ENCODE data around the gene SPI1. TPM values are rescaled to one million over a fixed set of nuclear protein-coding genes. Genes with fewer than 3 reads are reported as not detected.
A peak's percentile ranks its signal among the peaks of the same experiment; 100 is the strongest.

SPI1 gene
- total RNA-seq, 1 donor from 2014 or later, result not detected

DNA sequence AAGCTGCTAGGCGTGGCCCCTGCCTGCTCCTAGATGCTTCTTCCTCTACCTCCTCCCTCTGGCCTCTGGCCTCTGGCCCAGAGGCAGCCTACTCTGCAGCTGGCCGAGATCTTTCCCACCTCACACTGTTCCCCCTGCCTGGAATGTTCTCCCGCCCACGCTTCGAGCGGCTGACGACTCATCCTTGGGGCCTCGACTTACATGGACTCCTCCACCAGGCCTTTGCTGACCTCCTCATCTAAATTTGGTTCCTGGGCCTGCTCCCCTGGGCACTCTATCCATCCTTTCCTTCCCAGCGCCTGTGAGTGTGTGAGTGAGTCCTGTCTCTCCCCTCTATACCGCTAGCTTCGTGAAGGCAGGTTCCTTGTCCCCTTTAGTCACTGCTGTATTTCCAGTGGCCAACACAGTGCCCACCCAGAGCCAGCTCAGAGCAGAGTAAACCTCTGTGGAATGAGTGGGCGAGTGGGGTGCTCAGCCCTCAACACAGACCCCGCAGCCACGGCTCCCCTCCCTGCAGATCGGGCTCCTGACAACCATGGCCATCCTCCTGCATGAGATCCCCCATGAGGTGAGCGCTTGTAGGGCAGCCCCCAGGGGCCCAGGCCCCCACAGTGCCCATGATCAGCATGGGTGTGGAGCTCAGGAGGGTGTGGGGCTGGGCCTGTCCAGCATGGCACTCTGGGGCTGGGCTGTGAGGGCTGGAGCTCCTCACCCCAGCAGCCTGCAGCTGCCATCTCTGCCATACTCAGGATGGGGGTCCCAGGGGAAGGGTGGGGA lies 35.7 kb upstream of the SPI1 start:
- Histone ChIP-seq H3K36me3 (ENCODE audit: insufficient read depth, low read length) (peaks cover 25% of the 10 kb centered on the region), H4K20me1 (ENCODE audit: insufficient read depth, low read length) (peaks cover 48% of the 10 kb centered on the region), H3K9me3 (ENCODE audit: insufficient read depth, low read depth, low read length) (no peaks in the 10 kb centered on the region), H2AFZ (ENCODE audit: low read depth, low read length) (no peak overlapping the region), H3K27ac (ENCODE audit: low read depth, low read length) (peak overlapping the region; percentile 42), H3K4me2 (ENCODE audit: low read length) (peak overlapping the region; percentile 32), H3K79me2 (ENCODE audit: insufficient read depth, low read length) (peaks cover 44% of the 10 kb centered on the region), H3K27me3 (ENCODE audit: insufficient read depth, low read length) (no peaks in the 10 kb centered on the region), H3K9ac (ENCODE audit: low read length) (peak overlapping the region; percentile 65), H3K4me1 (ENCODE audit: insufficient read depth, low read length) (peaks cover 61% of the 10 kb centered on the region), H3K4me3 (ENCODE audit: insufficient read depth, low read depth, low read length) (no peak overlapping the region)
- Mint-ChIP-seq H3K27me3 (ENCODE audit: low read depth, unreplicated experiment) (no peaks in the 10 kb centered on the region), H3K9me3 (ENCODE audit: unreplicated experiment) (no peaks in the 10 kb centered on the region), H3K36me3 (ENCODE audit: low read depth, unreplicated experiment) (peaks cover 13% of the 10 kb centered on the region), H3K4me1 (ENCODE audit: low read depth, unreplicated experiment) (peaks cover 34% of the 10 kb centered on the region), H3K4me3 (ENCODE audit: unreplicated experiment) (peak overlapping the region; percentile 2), H3K27ac (ENCODE audit: unreplicated experiment) (peak overlapping the region; percentile 77)
- FAIRE-seq, result no peak
- DNase-seq (ENCODE audit: low read depth), result peak; percentile 75
- no peak for TF ChIP-seq EZH2 (IDR thresholded peaks at IDR 0.05; ENCODE audit: insufficient read depth, low read length)
- TF ChIP-seq, protein P1, sequence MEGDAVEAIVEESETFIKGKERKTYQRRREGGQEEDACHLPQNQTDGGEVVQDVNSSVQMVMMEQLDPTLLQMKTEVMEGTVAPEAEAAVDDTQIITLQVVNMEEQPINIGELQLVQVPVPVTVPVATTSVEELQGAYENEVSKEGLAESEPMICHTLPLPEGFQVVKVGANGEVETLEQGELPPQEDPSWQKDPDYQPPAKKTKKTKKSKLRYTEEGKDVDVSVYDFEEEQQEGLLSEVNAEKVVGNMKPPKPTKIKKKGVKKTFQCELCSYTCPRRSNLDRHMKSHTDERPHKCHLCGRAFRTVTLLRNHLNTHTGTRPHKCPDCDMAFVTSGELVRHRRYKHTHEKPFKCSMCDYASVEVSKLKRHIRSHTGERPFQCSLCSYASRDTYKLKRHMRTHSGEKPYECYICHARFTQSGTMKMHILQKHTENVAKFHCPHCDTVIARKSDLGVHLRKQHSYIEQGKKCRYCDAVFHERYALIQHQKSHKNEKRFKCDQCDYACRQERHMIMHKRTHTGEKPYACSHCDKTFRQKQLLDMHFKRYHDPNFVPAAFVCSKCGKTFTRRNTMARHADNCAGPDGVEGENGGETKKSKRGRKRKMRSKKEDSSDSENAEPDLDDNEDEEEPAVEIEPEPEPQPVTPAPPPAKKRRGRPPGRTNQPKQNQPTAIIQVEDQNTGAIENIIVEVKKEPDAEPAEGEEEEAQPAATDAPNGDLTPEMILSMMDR (IDR thresholded peaks at IDR 0.05; ENCODE audit: insufficient read depth, low read depth, low read length), result no peak

- Mint-ChIP-seq H3K36me3 (ENCODE audit: low read depth, unreplicated experiment) (peaks cover 13% of the 10 kb centered on the region), H3K9me3 (ENCODE audit: unreplicated experiment) (no peaks in the 10 kb centered on the region), H3K4me3 (ENCODE audit: unreplicated experiment) (no peak overlapping the region), H3K27me3 (ENCODE audit: low read depth, unreplicated experiment) (no peaks in the 10 kb centered on the region), H3K27ac (ENCODE audit: unreplicated experiment) (no peak overlapping the region), H3K4me1 (ENCODE audit: low read depth, unreplicated experiment) (peaks cover 30% of the 10 kb centered on the region)
- H3K27me3 ChIP-seq (ENCODE audit: insufficient read depth, low read length), result no peaks in the 10 kb centered on the region
- peaks cover 62% of the 10 kb centered on the region for H3K4me1 ChIP-seq (ENCODE audit: insufficient read depth, low read length)
- H3K9me3 ChIP-seq (ENCODE audit: insufficient read depth, low read depth, low read length), result no peaks in the 10 kb centered on the region
- peaks cover 46% of the 10 kb centered on the region for H4K20me1 ChIP-seq (ENCODE audit: insufficient read depth, low read length)
- no peak overlapping the region for H2AFZ ChIP-seq (ENCODE audit: low read depth, low read length)
- H3K4me3 ChIP-seq (ENCODE audit: insufficient read depth, low read depth, low read length), result no peak overlapping the region
- H3K36me3 ChIP-seq (ENCODE audit: insufficient read depth, low read length), result peaks cover 18% of the 10 kb centered on the region
- FAIRE-seq, result no peak
- peak overlapping the region; percentile 32 for H3K4me2 ChIP-seq (ENCODE audit: low read length)
- DNase-seq (ENCODE audit: low read depth), result no peak
- TF ChIP-seq, protein P1 (IDR thresholded peaks at IDR 0.05; ENCODE audit: insufficient read depth, low read depth, low read length), result no peak
- no peak for TF ChIP-seq EZH2 (IDR thresholded peaks at IDR 0.05; ENCODE audit: insufficient read depth, low read length)
- H3K79me2 ChIP-seq (ENCODE audit: insufficient read depth, low read length), result peaks cover 50% of the 10 kb centered on the region
- H3K27ac ChIP-seq (ENCODE audit: low read depth, low read length), result peak overlapping the region; percentile 42
- no peak overlapping the region for H3K9ac ChIP-seq (ENCODE audit: low read length)
These were observed 35.0 kb upstream of the SPI1 start for GRCh38 chr11:47413351-47413750.

Measured in astrocyte (in vitro differentiated cells and primary cell).